H1 (cell line): Measurements from ENCODE around the gene DNAI2. TPM values are rescaled to one million over a fixed set of nuclear protein-coding genes. Genes with fewer than 3 reads are reported as not detected.
A peak's percentile ranks its signal among the peaks of the same experiment; 100 is the strongest.

Experiments
- CTCF ChIA-PET: fragments of 300-600 bp; sonication (Branson Sonifier 250); formaldehyde crosslinking; loops from one replicate; lab custom pipeline; 2021; ENCODE audit not compliant: partially characterized antibody; lab: Charles Lee
- POLR2A ChIA-PET: fragments of 300-600 bp; sonication (Branson Sonifier 250); formaldehyde crosslinking; loops from one replicate; lab custom pipeline; 2021; ENCODE audit warnings: inconsistent platforms; ENCODE audit not compliant: partially characterized antibody; lab: Charles Lee
- DNase-seq, 2 experiments: peaks; one replicate each; pipeline versions ENCODE4 v3.0.0 to v3.0.0-alpha.2; 2010 to 2022; ENCODE audit warnings: low spot score in 2 of 2, low read depth in 1 of 2, mixed read lengths in 1 of 2
- FAIRE-seq: peaks from 2 replicates; lab custom pipeline; 2011; peaks lifted over from hg19 to GRCh38; lab: Jason Lieb, UNC
- H2AFZ ChIP-seq: 2 replicates; pipeline ENCODE4 v1.8.1; 2012; ENCODE audit warnings: low read length, inconsistent platforms
- H2AK5ac ChIP-seq: 2 replicates; pipeline ENCODE4 v1.6.1; 2013; ENCODE audit warnings: low read depth, low read length
- H2BK120ac ChIP-seq: replicated peaks from 2 replicates; pipeline ENCODE3; 2013; ENCODE audit warnings: low read depth, low read length, inconsistent platforms
- H2BK12ac ChIP-seq: 2 replicates; pipeline ENCODE4 v1.6.1; 2013; ENCODE audit warnings: low read depth, low read length
- H2BK15ac ChIP-seq: 2 replicates; pipeline ENCODE4 v1.6.1; 2013; ENCODE audit warnings: low read length
- H2BK20ac ChIP-seq: 2 replicates; pipeline ENCODE4 v1.6.1; 2013; ENCODE audit warnings: low read length
- H2BK5ac ChIP-seq: 2 replicates; pipeline ENCODE4 v1.6.1; 2013; ENCODE audit warnings: low read depth, low read length
- H3K14ac ChIP-seq: 2 replicates; pipeline ENCODE4 v1.6.1; 2013; ENCODE audit warnings: inconsistent platforms; ENCODE audit not compliant: insufficient read length
- H3K18ac ChIP-seq: 2 replicates; pipeline ENCODE4 v1.6.1; 2013; ENCODE audit warnings: low read length; ENCODE audit errors: extremely low read depth
- H3K23ac ChIP-seq: 2 replicates; pipeline ENCODE4 v1.6.1; 2013; ENCODE audit warnings: inconsistent platforms; ENCODE audit not compliant: insufficient read length
- H3K23me2 ChIP-seq: 2 replicates; pipeline ENCODE4 v1.6.1; 2013; ENCODE audit warnings: low read depth, low read length
- H3K27ac ChIP-seq: 2 replicates; pipeline ENCODE4 v1.6.1; 2011; ENCODE audit warnings: low read depth, low read length, inconsistent platforms
- H3K27me3 ChIP-seq, 4 experiments: replicated peaks in 1 of 4; 1 replicate in 1 of 4; 2 replicates in 3 of 4; pipeline versions ENCODE4 v1.6.1 to v1.8.1; 2011 to 2013; ENCODE audit warnings: low read length in 3 of 4, mild to moderate bottlenecking in 3 of 4, inconsistent platforms in 2 of 4, mixed read lengths in 2 of 4, moderate library complexity in 1 of 4; ENCODE audit not compliant: control insufficient read depth in 3 of 4, insufficient read depth in 3 of 4; ENCODE audit errors: extremely low read depth in 1 of 4
- H3K36me3 ChIP-seq, 4 experiments: 2 replicates each; pipeline versions ENCODE4 v1.6.1 to v1.8.1; 2011 to 2013; ENCODE audit warnings: mild to moderate bottlenecking in 4 of 4, low read length in 3 of 4, moderate library complexity in 2 of 4, control low read depth in 1 of 4, inconsistent platforms in 1 of 4; ENCODE audit not compliant: insufficient read depth in 4 of 4, control insufficient read depth in 2 of 4
- H3K4ac ChIP-seq: replicated peaks from 2 replicates; pipeline ENCODE3; 2013; ENCODE audit warnings: low read length, low read depth, mixed read lengths, inconsistent platforms; ENCODE audit not compliant: insufficient read length
- H3K4me1 ChIP-seq, 4 experiments: replicated peaks in 1 of 4; 1 replicate in 1 of 4; 2 replicates in 3 of 4; pipeline versions ENCODE4 v1.6.1 to v1.8.1; 2011 to 2013; ENCODE audit warnings: low read length in 3 of 4, inconsistent platforms in 2 of 4, mixed read lengths in 1 of 4; ENCODE audit not compliant: insufficient read depth in 4 of 4, control insufficient read depth in 3 of 4
- H3K4me2 ChIP-seq, 2 experiments: 2 replicates each; pipeline versions ENCODE4 v1.6.1 to v1.8.1; 2011 to 2013; ENCODE audit warnings: low read depth in 2 of 2, low read length in 2 of 2, control low read depth in 1 of 2, inconsistent platforms in 1 of 2, mild to moderate bottlenecking in 1 of 2; ENCODE audit not compliant: insufficient read depth in 1 of 2
- H3K4me3 ChIP-seq, 4 experiments: fragments of 200-600, 300-600 bp in 1 of 4; sonication (generic), shearing (Covaris generic), sonication (Bioruptor Twin) in 1 of 4; 2 replicates each; pipeline versions ENCODE4 v1.5.1 to v1.8.1; 2011 to 2016; ENCODE audit warnings: low read length in 4 of 4, low read depth in 3 of 4, control low read depth in 2 of 4, inconsistent platforms in 2 of 4, mild to moderate bottlenecking in 2 of 4, mixed read lengths in 1 of 4, moderate library complexity in 1 of 4; ENCODE audit not compliant: insufficient read depth in 2 of 4; ENCODE audit errors: extremely low read depth in 1 of 4
- H3K56ac ChIP-seq: replicated peaks from 2 replicates; pipeline ENCODE3; 2013; ENCODE audit warnings: low read depth, mild to moderate bottlenecking, mixed read lengths, low read length, inconsistent platforms; ENCODE audit not compliant: insufficient read length
- H3K79me1 ChIP-seq: 2 replicates; pipeline ENCODE4 v1.6.1; 2013; ENCODE audit warnings: low read depth, low read length, control low read depth
- H3K79me2 ChIP-seq, 2 experiments: 2 replicates each; pipeline versions ENCODE4 v1.6.1 to v1.8.1; 2012 to 2013; ENCODE audit warnings: low read length in 2 of 2, mild to moderate bottlenecking in 2 of 2, inconsistent platforms in 1 of 2; ENCODE audit not compliant: insufficient read depth in 2 of 2, control insufficient read depth in 1 of 2
- H3K9ac ChIP-seq, 4 experiments: replicated peaks in 1 of 4; 1 replicate in 1 of 4; 2 replicates in 3 of 4; pipeline versions ENCODE4 v1.6.1 to v1.8.1; 2011 to 2013; ENCODE audit warnings: low read depth in 3 of 4, low read length in 3 of 4, control low read depth in 2 of 4, mild to moderate bottlenecking in 2 of 4, moderate library complexity in 2 of 4, inconsistent platforms in 1 of 4; ENCODE audit errors: extremely low read depth in 1 of 4
- H3K9me3 ChIP-seq, 2 experiments: 2 replicates each; pipeline versions ENCODE4 v1.6.1 to v1.8.1; 2012 to 2013; ENCODE audit warnings: mild to moderate bottlenecking in 2 of 2, moderate library complexity in 2 of 2, control low read depth in 1 of 2, inconsistent platforms in 1 of 2, low read depth in 1 of 2, low read length in 1 of 2, mixed read lengths in 1 of 2; ENCODE audit not compliant: insufficient read depth in 2 of 2
- H4K20me1 ChIP-seq, 2 experiments: replicated peaks in 1 of 2; 2 replicates each; pipeline versions ENCODE3 to v1.8.1; 2011 to 2013; ENCODE audit warnings: inconsistent platforms in 2 of 2, low read length in 2 of 2, mild to moderate bottlenecking in 1 of 2; ENCODE audit not compliant: insufficient read depth in 2 of 2, control insufficient read depth in 1 of 2
- H4K5ac ChIP-seq: 2 replicates; pipeline ENCODE4 v1.6.1; 2013; ENCODE audit warnings: low read length, low read depth, mixed read lengths, inconsistent platforms; ENCODE audit not compliant: insufficient read length
- H4K8ac ChIP-seq: 2 replicates; pipeline ENCODE4 v1.8.0; 2013; ENCODE audit warnings: mild to moderate bottlenecking, moderate library complexity, low read length, inconsistent platforms; ENCODE audit not compliant: insufficient read depth; ENCODE audit errors: extremely low read depth
- H4K91ac ChIP-seq: replicated peaks from 2 replicates; pipeline ENCODE3; 2013; ENCODE audit warnings: low read length, mixed read lengths, inconsistent platforms; ENCODE audit not compliant: insufficient read length
- BCL11A ChIP-seq, 2 experiments: IDR thresholded peaks; one replicate each; pipeline ENCODE4 v1.6.1; 2011; ENCODE audit warnings: low read depth in 2 of 2, low read length in 2 of 2, mild to moderate bottlenecking in 2 of 2
- CREB1 ChIP-seq: IDR thresholded peaks from 2 replicates; pipeline ENCODE4 v1.6.1; 2012; ENCODE audit warnings: inconsistent platforms
- EP300 ChIP-seq, 2 experiments: IDR thresholded peaks; 1 replicate in 1 of 2; 2 replicates in 1 of 2; pipeline ENCODE4 v1.6.1; 2011 to 2012; ENCODE audit warnings: low read depth in 2 of 2, low read length in 2 of 2, mild to moderate bottlenecking in 2 of 2, borderline replicate concordance in 1 of 2, inconsistent platforms in 1 of 2, moderate library complexity in 1 of 2
- HDAC2 ChIP-seq, 2 experiments: fragments of 300-600 bp in 1 of 2; sonication (generic) in 1 of 2; IDR thresholded peaks; 2 replicates each; pipeline ENCODE4 v1.6.1; 2011 to 2012; ENCODE audit warnings: low read depth in 2 of 2, low read length in 2 of 2, mild to moderate bottlenecking in 2 of 2, moderate library complexity in 2 of 2, borderline replicate concordance in 1 of 2, inconsistent platforms in 1 of 2
- PHF8 ChIP-seq: fragments of 200-600 bp; sonication (generic); conservative IDR thresholded peaks from 2 replicates; pipeline ENCODE4 v1.7.1; 2012; ENCODE audit warnings: low read depth, mild to moderate bottlenecking, inconsistent platforms, low read length, moderate library complexity
- POLR2A ChIP-seq, 2 experiments: IDR thresholded peaks; 1 replicate in 1 of 2; 2 replicates in 1 of 2; pipeline ENCODE4 v1.6.1; 2011; ENCODE audit warnings: low read depth in 2 of 2, low read length in 2 of 2, mild to moderate bottlenecking in 2 of 2; ENCODE audit errors: control extremely low read depth in 1 of 2
- RNF2 ChIP-seq: fragments of 200-900, 300-1000 bp; sonication (generic); IDR thresholded peaks from 2 replicates; pipeline ENCODE4 v1.7.1; 2016; ENCODE audit warnings: borderline replicate concordance, low read depth, mild to moderate bottlenecking, antibody characterized with exemption, low read length; ENCODE audit not compliant: poor library complexity, severe bottlenecking; ENCODE audit errors: missing control alignments
- ZNF274 ChIP-seq: IDR thresholded peaks from 2 replicates; pipeline ENCODE4 v1.7.0; 2012; ENCODE audit warnings: low read length, borderline replicate concordance; ENCODE audit errors: extremely low read depth
- WGBS, 2 experiments: shearing (Covaris generic) in 1 of 2; methylation state at CpG; one replicate each; pipeline versions ENCODE4 v1.1.6 to v1.1.7; 2013 to 2015; ENCODE audit warnings: low lambda C conversion rate in 2 of 2, mixed read lengths in 2 of 2, inconsistent platforms in 1 of 2, low coverage in 1 of 2, missing lambda C conversion rate in 1 of 2; ENCODE audit not compliant: insufficient replicate concordance in 2 of 2, insufficient coverage in 1 of 2, insufficient read length in 1 of 2; ENCODE audit errors: extremely low coverage in 1 of 2, missing lambda C conversion rate in 1 of 2; 5-methylcytosine and 5-hydroxymethylcytosine counted together
- polyA plus RNA-seq, 7 experiments: library from polyadenylated mRNA; depleted of rRNA in 3 of 7; stranded (reverse) in 5 of 7; unstranded in 2 of 7; fragments of >200 nt in 5 of 7; fragments of 200-250 nt in 2 of 7; gene quantifications; 1 replicate in 5 of 7; 2 replicates in 1 of 7; 4 replicates in 1 of 7; pipeline versions ENCODE4 v1.2.1 to v1.2.3, GENCODE V29; 2011 to 2013; ENCODE audit warnings: missing spikeins in 2 of 7, mixed read lengths in 2 of 7
- total RNA-seq: library from RNA; stranded (reverse); fragmentation: NEBNext Ultra II Directional; extraction: Animal tissue kit (Norgen Biotek cat#: 25700); gene quantifications from 2 replicates; pipeline ENCODE4 v1.2.1, GENCODE V29; 2021
- TF ChIP-seq, protein P1 (sequence below): IDR thresholded peaks from 2 replicates; pipeline ENCODE4 v1.6.1; 2011; ENCODE audit warnings: low read depth, mild to moderate bottlenecking, low read length; ENCODE audit not compliant: insufficient read depth

The DNAI2 gene
- total and polyA plus RNA-seq, 2 of the 8 experiments (the other 6 are each of a cell fraction or from before 2014, with no cell fraction given), result 0.08 to 0.15 TPM

DNA sequence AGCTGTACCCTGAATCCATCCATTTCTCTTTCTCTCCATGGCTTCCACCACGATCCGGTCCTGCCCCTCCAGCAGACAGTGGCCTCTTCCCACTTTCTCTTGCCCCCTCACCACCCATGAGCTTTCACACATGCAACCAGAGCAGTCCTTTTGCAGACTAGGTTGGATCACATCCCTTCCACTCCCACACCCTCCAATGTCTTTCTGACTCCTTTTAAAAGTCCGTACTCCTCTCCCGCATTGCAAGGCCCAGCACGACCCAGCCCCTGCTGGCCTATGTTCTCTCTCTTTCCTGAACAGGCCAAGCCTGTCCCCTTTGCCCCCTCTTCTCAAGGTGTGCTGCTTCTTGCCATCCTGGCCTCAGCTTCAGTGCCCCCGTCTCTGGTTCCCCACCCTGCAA, 22.5 kb upstream of the DNAI2 start:
- 0 out of 4 replicates have a peak, but pooled peaks cover 0 to 4% of the 10 kb centered on the region in 2 experiments for H3K9me3 ChIP-seq
- CTCF ChIA-PET, result interaction anchor here (0.8 to 2.4 kb wide), 3 partner anchors 9 to 70 kb away, joined by 3 to 11 read pairs (median 7); no protein-coding TSS in a partner anchor
- H2BK15ac ChIP-seq, result no peak overlapping the region
- WGBS, 2 experiments, result 95% methylated on average over 6 of the region's 6 CpGs; no CpG with 5 or more reads in 1 of the 2 experiments
- H3K23me2 ChIP-seq, result no peaks in the 10 kb centered on the region
- H3K4me2 ChIP-seq, result no peak overlapping the region
- no peaks in the 10 kb centered on the region for H3K79me2 ChIP-seq
- H2BK120ac ChIP-seq, result no peak overlapping the region
- H2BK20ac ChIP-seq, result 0 out of 2 replicates have a peak overlapping the region, but pooled peaks have one; percentile 48
- H3K23ac ChIP-seq, result no peak overlapping the region
- DNase-seq, result no peak
- TF ChIP-seq POLR2A (IDR thresholded peaks at IDR 0.05; ENCODE audit: control extremely low read depth in 1 of 2, low read depth in 2 of 2, low read length in 2 of 2), result no peak
- no peak for TF ChIP-seq PHF8
- TF ChIP-seq HDAC2 (IDR thresholded peaks at IDR 0.05; ENCODE audit: borderline replicate concordance in 1 of 2, low read depth in 2 of 2, low read length in 2 of 2), result no peak
- TF ChIP-seq EP300 (IDR thresholded peaks at IDR 0.05; ENCODE audit: borderline replicate concordance in 1 of 2, low read depth in 2 of 2, low read length in 2 of 2), result no peak
- TF ChIP-seq BCL11A (IDR thresholded peaks at IDR 0.05; ENCODE audit: low read depth in 2 of 2, low read length in 2 of 2), result no peak
- TF ChIP-seq RNF2, result no peak
- TF ChIP-seq CREB1, result no peak
- TF ChIP-seq, protein P1, sequence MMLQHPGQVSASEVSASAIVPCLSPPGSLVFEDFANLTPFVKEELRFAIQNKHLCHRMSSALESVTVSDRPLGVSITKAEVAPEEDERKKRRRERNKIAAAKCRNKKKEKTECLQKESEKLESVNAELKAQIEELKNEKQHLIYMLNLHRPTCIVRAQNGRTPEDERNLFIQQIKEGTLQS, result no peak
- no peak for TF ChIP-seq ZNF274
- POLR2A ChIA-PET, result interaction anchor here (0.7 to 2.8 kb wide), 3 partner anchors 9 to 40 kb away, joined by 3 to 9 read pairs (median 6); no protein-coding TSS in a partner anchor
- no peak overlapping the region for H3K56ac ChIP-seq
- H3K4me1 ChIP-seq, result peaks cover 0 to 11% (median 0%) of the 10 kb centered on the region in 4 experiments; a peak in 4 of 7 replicates
- no peak overlapping the region for H4K8ac ChIP-seq
- no peak overlapping the region for H2AFZ ChIP-seq
- no peaks in the 10 kb centered on the region for H3K36me3 ChIP-seq
- peaks cover 0 to 4% of the 10 kb centered on the region in 2 experiments for H4K20me1 ChIP-seq
- no peaks in the 10 kb centered on the region for H3K27me3 ChIP-seq
- no peak overlapping the region for H3K14ac ChIP-seq
- no peaks in the 10 kb centered on the region for H3K79me1 ChIP-seq
- no peak overlapping the region for H3K4me3 ChIP-seq
- H2BK5ac ChIP-seq, result no peak overlapping the region
- H3K18ac ChIP-seq, result no peak overlapping the region; the same call in none of the 2 replicates
- H2AK5ac ChIP-seq, result no peak overlapping the region
- no peak for FAIRE-seq
- H3K9ac ChIP-seq, result no peak overlapping the region; a peak in 1 of 7 replicates
- H2BK12ac ChIP-seq, result 0 out of 2 replicates have a peak overlapping the region, but pooled peaks have one; percentile 17
- no peak overlapping the region for H3K27ac ChIP-seq
- H4K91ac ChIP-seq, result peak overlapping the region; percentile 42
- no peak overlapping the region for H3K4ac ChIP-seq
- H4K5ac ChIP-seq, result no peak overlapping the region
